ENCODE results near the gene INPP4B. TPM values are rescaled to one million over a fixed set of nuclear protein-coding genes. Genes with fewer than 3 reads are reported as not detected.

INPP4B gene
- total RNA-seq, 1 experiment from 2014 or later: 53.7 TPM

- DNase-seq: no peak
- no peaks in the 10 kb centered on the region for H3K9me2 ChIP-seq (ENCODE audit: insufficient read depth)
- no peaks in the 10 kb centered on the region for H3K36me3 ChIP-seq (ENCODE audit: low read depth)
- H3K4me1 ChIP-seq (replicated peaks; ENCODE audit: insufficient read depth): peaks cover 38% of the 10 kb centered on the region
- peaks cover 8% of the 10 kb centered on the region; the same call in 1 of the 2 replicates for H3F3A ChIP-seq (ENCODE audit: insufficient read depth, low read depth)
- BruUV-seq (replicated peaks): no TSS peak
- ChIA-PET POLR2A (ENCODE audit: unreplicated experiment) (no interaction called here), CTCF (no interaction called here)
- H3K4me3 ChIP-seq: no peak overlapping the region
- peaks cover 27% of the 10 kb centered on the region for H3K79me2 ChIP-seq (ENCODE audit: low read depth)
- no peaks in the 10 kb centered on the region for H3K27me3 ChIP-seq (ENCODE audit: insufficient read depth, low read depth)
- no peaks in the 10 kb centered on the region for H4K20me1 ChIP-seq (ENCODE audit: insufficient read depth)
- no peak for TF ChIP-seq EZH2 (IDR thresholded peaks at IDR 0.05; ENCODE audit: low read depth)
- TF ChIP-seq CTCF (conservative IDR thresholded peaks at IDR 0.05): no peak
- no peak overlapping the region for H2AFZ ChIP-seq
- H3K9me3 ChIP-seq (ENCODE audit: insufficient read depth, low read depth): no peaks in the 10 kb centered on the region
- peak overlapping the region; percentile 19; the same call in 1 of the 2 replicates for H3K27ac ChIP-seq
- H3K4me2 ChIP-seq: no peak overlapping the region
- intact Hi-C loops (cut with micrococcal nuclease; ENCODE audit: unreplicated experiment): loop anchor here (1.0 to 10.0 kb wide), 7 partner anchors 52 to 488 kb away; no protein-coding TSS in a partner anchor
Observed at GRCh38 chr4:142352712-142353111, 493.4 kb downstream of the INPP4B start.

- Histone ChIP-seq H3K4me2 (no peak overlapping the region), H3K36me3 (ENCODE audit: low read depth) (no peaks in the 10 kb centered on the region), H3K9me3 (ENCODE audit: insufficient read depth, low read depth) (no peaks in the 10 kb centered on the region), H3F3A (ENCODE audit: insufficient read depth, low read depth) (peaks cover 10% of the 10 kb centered on the region; the same call in 1 of the 2 replicates), H3K27me3 (ENCODE audit: insufficient read depth, low read depth) (no peaks in the 10 kb centered on the region), H3K27ac (no peak overlapping the region; the same call in 1 of the 2 replicates), H3K79me2 (ENCODE audit: low read depth) (peaks cover 27% of the 10 kb centered on the region), H3K4me1 (replicated peaks; ENCODE audit: insufficient read depth) (peaks cover 46% of the 10 kb centered on the region), H3K9me2 (ENCODE audit: insufficient read depth) (no peaks in the 10 kb centered on the region), H2AFZ (no peak overlapping the region), H4K20me1 (ENCODE audit: insufficient read depth) (no peaks in the 10 kb centered on the region), H3K4me3 (no peak overlapping the region)
- DNase-seq: no peak
- no TSS peak for BruUV-seq (replicated peaks)
- TF ChIP-seq EZH2 (IDR thresholded peaks at IDR 0.05; ENCODE audit: low read depth) (no peak), CTCF (conservative IDR thresholded peaks at IDR 0.05) (no peak)
- intact Hi-C loops (cut with micrococcal nuclease; ENCODE audit: unreplicated experiment): loop anchor here (10.0 kb wide), 2 partner anchors 53 to 227 kb away; no protein-coding TSS in a partner anchor
- ChIA-PET CTCF (interaction anchor here (0.6 to 1.0 kb wide), 3 partner anchors 86 to 387 kb away, joined by 3 read pairs; no protein-coding TSS in a partner anchor), POLR2A (ENCODE audit: unreplicated experiment) (no interaction called here)
Observed at GRCh38 chr4:142351958-142352357, 494.1 kb downstream of the INPP4B start.

GRCh38 chr4:142350871-142351270 lies 495.2 kb downstream of the INPP4B start:
- no peak overlapping the region for H2AFZ ChIP-seq
- peak in 1 of 2 experiments; percentile 41 for DNase-seq
- CTCF ChIA-PET: interaction anchor here (0.6 to 0.9 kb wide), 2 partner anchors 126 to 191 kb away, joined by 3 read pairs; no protein-coding TSS in a partner anchor
- H3K36me3 ChIP-seq (ENCODE audit: low read depth): no peaks in the 10 kb centered on the region
- H4K20me1 ChIP-seq (ENCODE audit: insufficient read depth): no peaks in the 10 kb centered on the region
- no peak overlapping the region for H3K4me3 ChIP-seq
- peaks cover 51% of the 10 kb centered on the region for H3K4me1 ChIP-seq (replicated peaks; ENCODE audit: insufficient read depth)
- H3K9me3 ChIP-seq (ENCODE audit: insufficient read depth, low read depth): no peaks in the 10 kb centered on the region
- POLR2A ChIA-PET (ENCODE audit: unreplicated experiment): no interaction called here
- H3K9me2 ChIP-seq (ENCODE audit: insufficient read depth): no peaks in the 10 kb centered on the region
- H3K79me2 ChIP-seq (ENCODE audit: low read depth): peaks cover 32% of the 10 kb centered on the region
- no TSS peak for BruUV-seq (replicated peaks)
- TF ChIP-seq EZH2 (IDR thresholded peaks at IDR 0.05; ENCODE audit: low read depth) (no peak), CTCF (conservative IDR thresholded peaks at IDR 0.05) (no peak)
- H3F3A ChIP-seq (ENCODE audit: insufficient read depth, low read depth): peaks cover 10% of the 10 kb centered on the region; the same call in 1 of the 2 replicates
- H3K27me3 ChIP-seq (ENCODE audit: insufficient read depth, low read depth): no peaks in the 10 kb centered on the region
- peak overlapping the region; percentile 50 for H3K27ac ChIP-seq
- H3K4me2 ChIP-seq: peak overlapping the region; percentile 16; the same call in 1 of the 2 replicates
- intact Hi-C loops (cut with micrococcal nuclease; ENCODE audit: unreplicated experiment): loop anchor here (10.0 kb wide), 2 partner anchors 54 to 226 kb away; no protein-coding TSS in a partner anchor
